ENCODE results near the gene CTNND2. TPM values are rescaled to one million over a fixed set of nuclear protein-coding genes. Genes with fewer than 3 reads are reported as not detected.
"Not testable (repeated sequence)": the region's sequence is repeated elsewhere in the genome, so short reads cannot be mapped to it uniquely, and the experiment has no call there.

The CTNND2 gene
- total RNA-seq, 4 donors from 2014 or later, result 0.04 TPM; not detected in 3

GRCh38 chr5:11072076-11072475 lies 832.2 kb downstream of the CTNND2 start:
- DNase-seq, result no peak
- peaks cover 0 to 2% (median 0%) of the 10 kb centered on the region in 3 donors for H3K27me3 ChIP-seq
- intact Hi-C loops (cut with DNase I; ENCODE audit: low total_unique reads) (no loop called here), in situ Hi-C loops (cut with MboI; ENCODE audit: low sequenced_read_pairs in 4 of 4) (no loop called here)
- ATAC-seq, result no peak
- no peak overlapping the region for H3K27ac ChIP-seq
- H3K36me3 ChIP-seq, result no peaks in the 10 kb centered on the region
- no peak overlapping the region for H3K4me3 ChIP-seq
- no peaks in the 10 kb centered on the region for H3K9me3 ChIP-seq
- H3K4me1 ChIP-seq, result no peaks in the 10 kb centered on the region
- no peak for TF ChIP-seq POLR2A (IDR thresholded peaks at IDR 0.05)
- TF ChIP-seq CTCF (IDR thresholded peaks at IDR 0.05 in 4 of 5, conservative IDR thresholded peaks at IDR 0.05 in 1 of 5), result no peak

- intact Hi-C loops (cut with DNase I; ENCODE audit: low total_unique reads), result no loop called here
- no peak for ATAC-seq
These were observed 835.2 kb downstream of the CTNND2 start for GRCh38 chr5:11069041-11069440.

GRCh38 chr5:11065723-11066122 lies 838.5 kb downstream of the CTNND2 start:
- DNase-seq; H3K27ac ChIP-seq; ATAC-seq; H3K4me3 ChIP-seq; H3K27me3 ChIP-seq; in situ Hi-C loops (cut with MboI; ENCODE audit: low sequenced_read_pairs in 4 of 4); intact Hi-C loops (cut with DNase I; ENCODE audit: low total_unique reads); H3K9me3 ChIP-seq; H3K36me3 ChIP-seq; H3K4me1 ChIP-seq: not testable (repeated sequence)

More at GRCh38 chr5:11069041-11069440, 835.2 kb downstream of the CTNND2 start:
- no peaks in the 10 kb centered on the region for H3K27me3 ChIP-seq
- no peak for TF ChIP-seq POLR2A (IDR thresholded peaks at IDR 0.05)
- no peak for TF ChIP-seq CTCF (IDR thresholded peaks at IDR 0.05 in 4 of 5, conservative IDR thresholded peaks at IDR 0.05 in 1 of 5)
- H3K9me3 ChIP-seq, result no peaks in the 10 kb centered on the region
- no peak overlapping the region for H3K27ac ChIP-seq
- H3K4me1 ChIP-seq, result no peaks in the 10 kb centered on the region
- H3K4me3 ChIP-seq, result no peak overlapping the region
- H3K36me3 ChIP-seq, result no peaks in the 10 kb centered on the region
- no peak for DNase-seq
- in situ Hi-C loops (cut with MboI; ENCODE audit: low sequenced_read_pairs in 4 of 4), result no loop called here

DNA sequence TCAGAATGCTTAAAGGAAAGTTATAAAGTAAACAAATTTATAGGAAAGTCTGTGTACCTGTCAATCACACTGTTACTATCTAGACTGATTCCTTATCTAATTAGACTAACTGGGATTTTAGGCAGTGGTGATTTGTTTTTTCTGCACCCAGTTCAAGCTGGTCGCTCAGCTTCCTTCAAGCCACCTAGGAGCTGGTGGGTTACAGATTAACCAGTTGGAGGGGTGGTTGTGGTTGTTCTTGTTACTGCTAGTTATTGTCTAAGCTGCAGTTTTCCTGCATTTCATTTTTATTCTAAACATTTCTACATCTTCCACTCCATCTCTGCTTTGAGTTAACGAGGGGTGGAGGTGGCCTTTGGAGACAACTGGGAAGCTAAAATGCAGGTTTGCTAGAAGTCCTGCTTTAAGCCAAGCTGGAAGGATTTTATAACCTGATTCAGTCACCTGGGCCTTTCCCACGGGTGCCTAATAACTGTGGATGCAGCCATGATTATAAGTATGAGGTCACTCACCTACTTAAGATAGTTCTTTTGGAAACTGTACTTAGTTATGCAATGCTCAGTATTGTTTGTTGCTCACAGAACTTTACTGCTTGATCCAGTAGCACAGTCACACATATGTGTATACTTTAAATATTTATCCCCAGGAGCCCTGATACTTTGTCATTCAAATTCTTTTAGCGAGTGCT lies 839.3 kb downstream of the CTNND2 start:
- no peaks in the 10 kb centered on the region for H3K36me3 ChIP-seq
- intact Hi-C loops (cut with DNase I; ENCODE audit: low total_unique reads), result no loop called here
- no peaks in the 10 kb centered on the region for H3K4me1 ChIP-seq
- no peak overlapping the region for H3K27ac ChIP-seq
- ATAC-seq (no peak), DNase-seq (no peak)
- no peak for TF ChIP-seq CTCF (IDR thresholded peaks at IDR 0.05 in 4 of 5, conservative IDR thresholded peaks at IDR 0.05 in 1 of 5)
- no peak for TF ChIP-seq POLR2A (IDR thresholded peaks at IDR 0.05)
- in situ Hi-C loops (cut with MboI; ENCODE audit: low sequenced_read_pairs in 4 of 4), result no loop called here
- no peaks in the 10 kb centered on the region for H3K27me3 ChIP-seq
- no peak overlapping the region for H3K4me3 ChIP-seq
- no peaks in the 10 kb centered on the region for H3K9me3 ChIP-seq

DNA sequence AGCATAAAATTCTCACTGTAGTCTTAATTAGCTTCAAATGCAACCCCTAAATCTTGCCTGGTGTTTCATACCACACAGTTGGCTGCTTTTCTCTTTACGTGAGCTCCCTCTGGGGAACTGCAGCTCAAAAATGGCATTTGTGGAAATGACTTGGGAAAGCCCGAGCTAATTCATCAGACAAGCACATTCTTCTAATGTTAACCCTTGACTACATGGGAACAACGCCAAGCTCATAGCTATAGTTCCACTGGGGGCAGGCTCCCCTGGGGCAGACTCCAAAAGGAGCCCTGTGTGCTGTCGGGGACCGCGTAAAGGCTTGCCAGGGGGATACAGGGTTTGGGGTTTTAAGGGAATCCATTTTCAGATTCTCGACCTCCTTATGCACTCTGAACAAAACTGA lies 841.8 kb downstream of the CTNND2 start:
- no peaks in the 10 kb centered on the region for H3K27me3 ChIP-seq
- in situ Hi-C loops (cut with MboI; ENCODE audit: low sequenced_read_pairs in 4 of 4) (no loop called here), intact Hi-C loops (cut with DNase I; ENCODE audit: low total_unique reads) (no loop called here)
- TF ChIP-seq POLR2A (IDR thresholded peaks at IDR 0.05) (no peak), CTCF (IDR thresholded peaks at IDR 0.05 in 4 of 5, conservative IDR thresholded peaks at IDR 0.05 in 1 of 5) (no peak)
- no peaks in the 10 kb centered on the region for H3K4me1 ChIP-seq
- no peak overlapping the region for H3K27ac ChIP-seq
- H3K9me3 ChIP-seq, result no peaks in the 10 kb centered on the region
- no peak overlapping the region for H3K4me3 ChIP-seq
- ATAC-seq (no peak), DNase-seq (no peak)
- H3K36me3 ChIP-seq, result no peaks in the 10 kb centered on the region
